Motor neuron (in vitro differentiated cells): ENCODE data around the gene SLC25A26. TPM values are rescaled to one million over a fixed set of nuclear protein-coding genes. Genes with fewer than 3 reads are reported as not detected.

Experiments
- ATAC-seq, 8 experiments: fragments of 200-7000 bp; cut with Tn5 transposase; replicated peaks in 6 of 8; 2 replicates each; pipeline ENCODE4 v1.8.0; 2021; ENCODE audit warnings: mild to moderate bottlenecking in 8 of 8, moderate library complexity in 8 of 8
- H3K27ac ChIP-seq, 2 donors: fragments of 250-450 bp; sonication (Bioruptor Pico); 2 replicates each; pipeline ENCODE4 v1.9.0; 2021; ENCODE audit warnings: antibody characterized with exemption in 2 of 2, mild to moderate bottlenecking in 2 of 2, moderate library complexity in 1 of 2
- H3K4me1 ChIP-seq, 2 donors: fragments of 250-450 bp; sonication (Bioruptor Pico); replicated peaks in 1 of 2; 2 replicates each; pipeline ENCODE4 v1.6.1; 2021; ENCODE audit warnings: antibody characterized with exemption in 2 of 2, mild to moderate bottlenecking in 2 of 2, moderate library complexity in 1 of 2
- H3K4me3 ChIP-seq, 5 donors: fragments of 250-450 bp; sonication (Bioruptor Pico); 2 replicates each; pipeline ENCODE4 v1.9.0; 2021; ENCODE audit warnings: antibody characterized with exemption in 5 of 5, mild to moderate bottlenecking in 5 of 5, moderate library complexity in 4 of 5
- WGBS, 10 experiments: fragments of 450-650 bp; shearing (Covaris generic); methylation state at CpG; one replicate each; pipeline ENCODE4 v1.0.0; 2022; 5-methylcytosine and 5-hydroxymethylcytosine counted together
- in situ Hi-C, 9 experiments: fragments of 400-800 bp; cut with MboI; loops; one replicate each; pipeline ENCODE4 v1.15.0; 2021; ENCODE audit warnings: low sequenced_read_pairs in 9 of 9, low pct_unique_long_range_greater_than_20kb in 2 of 9; ENCODE audit not compliant: unreplicated experiment in 9 of 9
- total RNA-seq, 8 experiments: library from RNA; unstranded; fragments of 300-600 nt; gene quantifications; 2 replicates each; pipeline versions ENCODE4 v1.2.3 to v1.2.4, GENCODE V29; 2022

The SLC25A26 gene, protein sequence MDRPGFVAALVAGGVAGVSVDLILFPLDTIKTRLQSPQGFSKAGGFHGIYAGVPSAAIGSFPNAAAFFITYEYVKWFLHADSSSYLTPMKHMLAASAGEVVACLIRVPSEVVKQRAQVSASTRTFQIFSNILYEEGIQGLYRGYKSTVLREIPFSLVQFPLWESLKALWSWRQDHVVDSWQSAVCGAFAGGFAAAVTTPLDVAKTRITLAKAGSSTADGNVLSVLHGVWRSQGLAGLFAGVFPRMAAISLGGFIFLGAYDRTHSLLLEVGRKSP
- 10 to 100 TPM; 13.7 to 26.7 (median 19.4) TPM for total RNA-seq

- peak within 1 kb of the TSS; percentile 74 to 98 (median 80) for H3K4me3 ChIP-seq
- WGBS, 10 experiments, result 0 to 3% (median 0%) methylated on average over 3 to 29 of the region's 56 CpGs; no CpG with 5 or more reads in 3 of the 10 experiments
- peak within 1 kb of the TSS; percentile 81 to 83 for H3K27ac ChIP-seq
- in situ Hi-C loops, result no loop called here
- peaks cover 4% of the 10 kb centered on the region in 2 donors for H3K4me1 ChIP-seq
- peak; percentile 90 to 98 (median 96) for ATAC-seq
These were observed at the start of gene SLC25A26 for GRCh38 chr3:66220602-66221377. TSS of gene SLC25A26 (plus strand) at chr3:66221001. CDS start at chr3:66221095, 94 bp downstream.

- Histone ChIP-seq H3K4me1 (no peaks in the 10 kb centered on the region), H3K27ac (no peak overlapping the region), H3K4me3 (no peak overlapping the region)
- 11 to 100% (median 75%) methylated on average over 1 of the region's 1 CpG; no CpG with 5 or more reads in 1 of the 10 experiments for WGBS, 10 experiments
- in situ Hi-C loops, result no loop called here
- no peak for ATAC-seq
These were observed 48.4 kb upstream of the SLC25A26 start for GRCh38 chr3:66172394-66172793.

DNA sequence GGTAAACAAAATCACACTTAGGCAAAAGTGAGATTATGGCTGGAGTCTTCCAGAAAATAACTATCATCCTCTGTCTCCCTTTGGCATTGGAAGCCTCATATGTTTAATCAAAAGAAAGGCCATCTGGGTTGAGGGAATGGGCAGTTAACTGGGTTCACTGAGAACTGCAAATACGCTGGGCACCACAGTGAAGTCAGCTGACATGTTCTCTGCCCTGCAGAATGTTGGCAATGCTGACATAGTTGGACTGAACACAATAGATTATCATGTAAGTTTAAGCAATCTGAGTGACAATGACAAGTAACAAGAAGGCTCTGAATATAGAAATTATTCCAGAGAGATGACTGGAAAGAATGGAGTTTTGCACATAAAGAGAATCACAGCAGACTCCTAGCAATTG lies 43.8 kb upstream of the SLC25A26 start:
- WGBS, 10 experiments, result 0 to 100% (median 67%) methylated on average over 1 of the region's 1 CpG; no CpG with 5 or more reads in 5 of the 10 experiments
- no peaks in the 10 kb centered on the region for H3K4me1 ChIP-seq
- in situ Hi-C loops, result loop anchor here in 1 of 9 experiments (25.0 kb wide), 1 partner anchor 1640 kb away; no protein-coding TSS in a partner anchor
- H3K27ac ChIP-seq, result no peak overlapping the region
- H3K4me3 ChIP-seq, result no peak overlapping the region
- ATAC-seq, result no peak

DNA sequence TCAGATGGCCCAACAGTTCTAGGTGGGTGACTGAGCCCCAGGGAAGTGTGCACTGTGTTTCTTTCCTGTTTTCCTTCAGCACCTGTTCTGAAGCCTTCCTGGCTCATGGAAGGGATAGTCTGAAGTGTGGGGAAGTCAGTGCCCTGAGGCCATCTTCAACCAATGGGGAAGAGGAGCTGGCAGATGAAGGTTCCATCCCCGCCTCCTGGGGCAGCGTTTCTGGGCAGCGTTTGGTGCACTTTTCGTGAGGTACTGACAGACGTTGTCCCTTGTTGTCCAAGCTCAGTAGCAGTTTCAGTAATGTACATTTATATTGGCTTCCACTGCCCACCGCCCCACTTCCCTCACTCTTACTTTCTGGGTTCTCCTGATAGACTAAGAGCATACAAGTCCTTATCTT lies 42.6 kb upstream of the SLC25A26 start:
- WGBS, 10 experiments, result 35 to 100% (median 88%) methylated on average over 1 to 6 of the region's 6 CpGs; no CpG with 5 or more reads in 2 of the 10 experiments
- in situ Hi-C loops, result loop anchor here in 1 of 9 experiments (25.0 kb wide), 1 partner anchor 1641 kb away; no protein-coding TSS in a partner anchor
- H3K4me3 ChIP-seq, result no peak overlapping the region
- no peak for ATAC-seq
- H3K27ac ChIP-seq, result no peak overlapping the region
- no peaks in the 10 kb centered on the region for H3K4me1 ChIP-seq

DNA sequence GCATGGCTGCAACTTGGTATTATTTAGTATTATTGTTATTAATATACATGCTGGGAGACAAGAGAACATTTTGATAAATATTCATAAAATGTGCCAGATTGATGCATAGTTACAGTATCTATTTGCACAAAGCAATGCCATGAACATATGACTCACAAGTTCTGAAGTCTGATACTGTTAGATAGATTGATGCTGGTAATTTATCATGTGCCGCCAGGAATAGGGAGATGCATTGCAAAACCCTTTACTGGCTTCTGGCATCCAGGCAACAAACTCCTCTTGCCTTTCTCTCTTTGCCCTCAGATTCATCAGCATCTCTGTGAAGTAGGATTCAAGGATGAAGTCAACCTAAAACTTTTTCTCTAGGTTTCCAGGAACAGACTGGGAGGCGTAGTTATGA lies 41.0 kb upstream of the SLC25A26 start:
- ATAC-seq, result peak in 3 of 8 experiments; percentile 69 to 93 (median 91)
- Histone ChIP-seq H3K4me3 (no peak overlapping the region), H3K4me1 (no peaks in the 10 kb centered on the region), H3K27ac (no peak overlapping the region)
- WGBS, 10 experiments, result 47 to 100% (median 85%) methylated on average over 1 to 2 of the region's 2 CpGs
- in situ Hi-C loops, result loop anchor here in 1 of 9 experiments (25.0 kb wide), 1 partner anchor 1642 kb away; no protein-coding TSS in a partner anchor

- Histone ChIP-seq H3K4me1 (no peaks in the 10 kb centered on the region), H3K4me3 (no peak overlapping the region), H3K27ac (no peak overlapping the region)
- WGBS, 10 experiments, result 13 to 100% (median 73%) methylated on average over 3 to 6 of the region's 6 CpGs; no CpG with 5 or more reads in 1 of the 10 experiments
- in situ Hi-C loops, result loop anchor here in 1 of 9 experiments (25.0 kb wide), 1 partner anchor 1644 kb away; no protein-coding TSS in a partner anchor
- ATAC-seq, result no peak
These were observed 39.0 kb upstream of the SLC25A26 start for GRCh38 chr3:66181764-66182163.

GRCh38 chr3:66182246-66182645 lies 38.6 kb upstream of the SLC25A26 start:
- Histone ChIP-seq H3K27ac (no peak overlapping the region), H3K4me3 (no peak overlapping the region), H3K4me1 (no peaks in the 10 kb centered on the region)
- ATAC-seq, result peak in 1 of 8 experiments; percentile 19
- WGBS, 10 experiments, result 48 to 92% (median 74%) methylated on average over 2 to 6 of the region's 6 CpGs; no CpG with 5 or more reads in 1 of the 10 experiments
- in situ Hi-C loops, result loop anchor here in 1 of 9 experiments (25.0 kb wide), 1 partner anchor 1645 kb away; no protein-coding TSS in a partner anchor

- in situ Hi-C loops, result loop anchor here in 1 of 9 experiments (25.0 kb wide), 1 partner anchor 1649 kb away; no protein-coding TSS in a partner anchor
- no peak for ATAC-seq
- H3K4me1 ChIP-seq, result no peaks in the 10 kb centered on the region
- no peak overlapping the region for H3K27ac ChIP-seq
- H3K4me3 ChIP-seq, result no peak overlapping the region
These were observed 34.3 kb upstream of the SLC25A26 start for GRCh38 chr3:66186545-66186944.

DNA sequence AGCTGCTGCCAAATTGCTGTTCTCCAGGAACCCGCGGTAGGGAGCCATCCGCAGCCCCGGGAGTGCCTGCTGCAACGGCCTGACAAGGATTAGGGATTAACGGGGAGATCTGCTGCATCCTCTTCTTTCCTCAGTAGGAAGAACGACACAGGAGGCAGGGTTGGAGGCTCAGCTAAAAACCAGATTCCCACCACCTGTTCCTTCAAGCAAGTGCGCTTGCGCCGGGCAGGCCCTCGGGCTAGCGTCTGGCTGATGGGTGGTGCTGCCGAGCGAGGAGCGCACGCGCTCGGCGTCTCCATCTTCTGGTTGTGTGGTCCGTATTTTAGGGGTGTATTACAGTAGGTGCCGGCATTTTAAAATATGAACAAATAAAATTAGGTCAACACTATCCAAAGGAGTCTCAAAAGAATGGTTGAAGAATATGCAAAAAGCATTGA lies 25.4 kb upstream of the SLC25A26 start:
- WGBS, 10 experiments, result 0 to 100% (median 40%) methylated on average over 1 to 16 of the region's 21 CpGs; no CpG with 5 or more reads in 1 of the 10 experiments

GRCh38 chr3:66196633-66197032 lies 24.2 kb upstream of the SLC25A26 start:
- in situ Hi-C loops, result loop anchor here in 1 of 9 experiments (25.0 kb wide), 1 partner anchor 1659 kb away; no protein-coding TSS in a partner anchor
- Histone ChIP-seq H3K4me3 (no peak overlapping the region), H3K27ac (no peak overlapping the region)

More for the DNA sequence above, 25.4 kb upstream of the SLC25A26 start:
- no peak overlapping the region for H3K27ac ChIP-seq
- in situ Hi-C loops, result loop anchor here in 1 of 9 experiments (25.0 kb wide), 1 partner anchor 1658 kb away; no protein-coding TSS in a partner anchor
- H3K4me3 ChIP-seq, result peak overlapping the region in 3 of 5 donors; percentile 15 to 23 (median 16)
- ATAC-seq, result peak in 7 of 8 experiments; percentile 48 to 96 (median 78)
- peaks cover 0 to 3% of the 10 kb centered on the region in 2 donors for H3K4me1 ChIP-seq

GRCh38 chr3:66198437-66199088 lies 22.2 kb upstream of the SLC25A26 start:
- in situ Hi-C loops, result loop anchor here in 1 of 9 experiments (25.0 kb wide), 1 partner anchor 1661 kb away; no protein-coding TSS in a partner anchor
- H3K27ac ChIP-seq, result no peak overlapping the region
- WGBS, 10 experiments, result 0 to 97% (median 80%) methylated on average over 2 to 6 of the region's 7 CpGs; no CpG with 5 or more reads in 1 of the 10 experiments
- H3K4me1 ChIP-seq, result peaks cover 0 to 3% of the 10 kb centered on the region in 2 donors
- ATAC-seq, result no peak
- no peak overlapping the region for H3K4me3 ChIP-seq

More at GRCh38 chr3:66196633-66197032, 24.2 kb upstream of the SLC25A26 start:
- H3K4me1 ChIP-seq, result peaks cover 0 to 3% of the 10 kb centered on the region in 2 donors
- no peak for ATAC-seq

GRCh38 chr3:66199089-66199473 lies 21.7 kb upstream of the SLC25A26 start:
- WGBS, 10 experiments, result 0 to 83% (median 6%) methylated on average over 1 of the region's 1 CpG; no CpG with 5 or more reads in 4 of the 10 experiments
- ATAC-seq, result no peak
- in situ Hi-C loops, result loop anchor here in 1 of 9 experiments (25.0 kb wide), 1 partner anchor 1662 kb away; no protein-coding TSS in a partner anchor
- H3K4me1 ChIP-seq, result peaks cover 0 to 3% of the 10 kb centered on the region in 2 donors
- no peak overlapping the region for H3K27ac ChIP-seq
- H3K4me3 ChIP-seq, result no peak overlapping the region
